H1 (cell line): ENCODE results near the gene SLC66A2. TPM values are rescaled to one million over a fixed set of nuclear protein-coding genes. Genes with fewer than 3 reads are reported as not detected.
"Not testable (repeated sequence)": the region's sequence is repeated elsewhere in the genome, so short reads cannot be mapped to it uniquely, and the experiment has no call there.

ENCODE experiments used
- CTCF ChIA-PET: fragments of 300-600 bp; sonication (Branson Sonifier 250); formaldehyde crosslinking; loops from one replicate; lab custom pipeline; 2021; ENCODE audit not compliant: partially characterized antibody; lab: Charles Lee
- POLR2A ChIA-PET: fragments of 300-600 bp; sonication (Branson Sonifier 250); formaldehyde crosslinking; loops from one replicate; lab custom pipeline; 2021; ENCODE audit warnings: inconsistent platforms; ENCODE audit not compliant: partially characterized antibody; lab: Charles Lee
- DNase-seq, 2 experiments: peaks; one replicate each; pipeline versions ENCODE4 v3.0.0 to v3.0.0-alpha.2; 2010 to 2022; ENCODE audit warnings: low spot score in 2 of 2, low read depth in 1 of 2, mixed read lengths in 1 of 2
- FAIRE-seq: peaks from 2 replicates; lab custom pipeline; 2011; peaks lifted over from hg19 to GRCh38; lab: Jason Lieb, UNC
- H2AFZ ChIP-seq: 2 replicates; pipeline ENCODE4 v1.8.1; 2012; ENCODE audit warnings: low read length, inconsistent platforms
- H2AK5ac ChIP-seq: 2 replicates; pipeline ENCODE4 v1.6.1; 2013; ENCODE audit warnings: low read depth, low read length
- H2BK120ac ChIP-seq: replicated peaks from 2 replicates; pipeline ENCODE3; 2013; ENCODE audit warnings: low read depth, low read length, inconsistent platforms
- H2BK12ac ChIP-seq: 2 replicates; pipeline ENCODE4 v1.6.1; 2013; ENCODE audit warnings: low read depth, low read length
- H2BK15ac ChIP-seq: 2 replicates; pipeline ENCODE4 v1.6.1; 2013; ENCODE audit warnings: low read length
- H2BK20ac ChIP-seq: 2 replicates; pipeline ENCODE4 v1.6.1; 2013; ENCODE audit warnings: low read length
- H2BK5ac ChIP-seq: 2 replicates; pipeline ENCODE4 v1.6.1; 2013; ENCODE audit warnings: low read depth, low read length
- H3K14ac ChIP-seq: 2 replicates; pipeline ENCODE4 v1.6.1; 2013; ENCODE audit warnings: inconsistent platforms; ENCODE audit not compliant: insufficient read length
- H3K18ac ChIP-seq: 2 replicates; pipeline ENCODE4 v1.6.1; 2013; ENCODE audit warnings: low read length; ENCODE audit errors: extremely low read depth
- H3K23ac ChIP-seq: 2 replicates; pipeline ENCODE4 v1.6.1; 2013; ENCODE audit warnings: inconsistent platforms; ENCODE audit not compliant: insufficient read length
- H3K23me2 ChIP-seq: 2 replicates; pipeline ENCODE4 v1.6.1; 2013; ENCODE audit warnings: low read depth, low read length
- H3K27ac ChIP-seq: 2 replicates; pipeline ENCODE4 v1.6.1; 2011; ENCODE audit warnings: low read depth, low read length, inconsistent platforms
- H3K27me3 ChIP-seq, 4 experiments: replicated peaks in 1 of 4; 1 replicate in 1 of 4; 2 replicates in 3 of 4; pipeline versions ENCODE4 v1.6.1 to v1.8.1; 2011 to 2013; ENCODE audit warnings: low read length in 3 of 4, mild to moderate bottlenecking in 3 of 4, inconsistent platforms in 2 of 4, mixed read lengths in 2 of 4, moderate library complexity in 1 of 4; ENCODE audit not compliant: control insufficient read depth in 3 of 4, insufficient read depth in 3 of 4; ENCODE audit errors: extremely low read depth in 1 of 4
- H3K36me3 ChIP-seq, 4 experiments: 2 replicates each; pipeline versions ENCODE4 v1.6.1 to v1.8.1; 2011 to 2013; ENCODE audit warnings: mild to moderate bottlenecking in 4 of 4, low read length in 3 of 4, moderate library complexity in 2 of 4, control low read depth in 1 of 4, inconsistent platforms in 1 of 4; ENCODE audit not compliant: insufficient read depth in 4 of 4, control insufficient read depth in 2 of 4
- H3K4ac ChIP-seq: replicated peaks from 2 replicates; pipeline ENCODE3; 2013; ENCODE audit warnings: low read length, low read depth, mixed read lengths, inconsistent platforms; ENCODE audit not compliant: insufficient read length
- H3K4me1 ChIP-seq, 4 experiments: replicated peaks in 1 of 4; 1 replicate in 1 of 4; 2 replicates in 3 of 4; pipeline versions ENCODE4 v1.6.1 to v1.8.1; 2011 to 2013; ENCODE audit warnings: low read length in 3 of 4, inconsistent platforms in 2 of 4, mixed read lengths in 1 of 4; ENCODE audit not compliant: insufficient read depth in 4 of 4, control insufficient read depth in 3 of 4
- H3K4me2 ChIP-seq, 2 experiments: 2 replicates each; pipeline versions ENCODE4 v1.6.1 to v1.8.1; 2011 to 2013; ENCODE audit warnings: low read depth in 2 of 2, low read length in 2 of 2, control low read depth in 1 of 2, inconsistent platforms in 1 of 2, mild to moderate bottlenecking in 1 of 2; ENCODE audit not compliant: insufficient read depth in 1 of 2
- H3K4me3 ChIP-seq, 4 experiments: fragments of 200-600, 300-600 bp in 1 of 4; sonication (generic), shearing (Covaris generic), sonication (Bioruptor Twin) in 1 of 4; 2 replicates each; pipeline versions ENCODE4 v1.5.1 to v1.8.1; 2011 to 2016; ENCODE audit warnings: low read length in 4 of 4, low read depth in 3 of 4, control low read depth in 2 of 4, inconsistent platforms in 2 of 4, mild to moderate bottlenecking in 2 of 4, mixed read lengths in 1 of 4, moderate library complexity in 1 of 4; ENCODE audit not compliant: insufficient read depth in 2 of 4; ENCODE audit errors: extremely low read depth in 1 of 4
- H3K56ac ChIP-seq: replicated peaks from 2 replicates; pipeline ENCODE3; 2013; ENCODE audit warnings: low read depth, mild to moderate bottlenecking, mixed read lengths, low read length, inconsistent platforms; ENCODE audit not compliant: insufficient read length
- H3K79me1 ChIP-seq: 2 replicates; pipeline ENCODE4 v1.6.1; 2013; ENCODE audit warnings: low read depth, low read length, control low read depth
- H3K79me2 ChIP-seq, 2 experiments: 2 replicates each; pipeline versions ENCODE4 v1.6.1 to v1.8.1; 2012 to 2013; ENCODE audit warnings: low read length in 2 of 2, mild to moderate bottlenecking in 2 of 2, inconsistent platforms in 1 of 2; ENCODE audit not compliant: insufficient read depth in 2 of 2, control insufficient read depth in 1 of 2
- H3K9ac ChIP-seq, 4 experiments: replicated peaks in 1 of 4; 1 replicate in 1 of 4; 2 replicates in 3 of 4; pipeline versions ENCODE4 v1.6.1 to v1.8.1; 2011 to 2013; ENCODE audit warnings: low read depth in 3 of 4, low read length in 3 of 4, control low read depth in 2 of 4, mild to moderate bottlenecking in 2 of 4, moderate library complexity in 2 of 4, inconsistent platforms in 1 of 4; ENCODE audit errors: extremely low read depth in 1 of 4
- H3K9me3 ChIP-seq, 2 experiments: 2 replicates each; pipeline versions ENCODE4 v1.6.1 to v1.8.1; 2012 to 2013; ENCODE audit warnings: mild to moderate bottlenecking in 2 of 2, moderate library complexity in 2 of 2, control low read depth in 1 of 2, inconsistent platforms in 1 of 2, low read depth in 1 of 2, low read length in 1 of 2, mixed read lengths in 1 of 2; ENCODE audit not compliant: insufficient read depth in 2 of 2
- H4K20me1 ChIP-seq, 2 experiments: replicated peaks in 1 of 2; 2 replicates each; pipeline versions ENCODE3 to v1.8.1; 2011 to 2013; ENCODE audit warnings: inconsistent platforms in 2 of 2, low read length in 2 of 2, mild to moderate bottlenecking in 1 of 2; ENCODE audit not compliant: insufficient read depth in 2 of 2, control insufficient read depth in 1 of 2
- H4K5ac ChIP-seq: 2 replicates; pipeline ENCODE4 v1.6.1; 2013; ENCODE audit warnings: low read length, low read depth, mixed read lengths, inconsistent platforms; ENCODE audit not compliant: insufficient read length
- H4K8ac ChIP-seq: 2 replicates; pipeline ENCODE4 v1.8.0; 2013; ENCODE audit warnings: mild to moderate bottlenecking, moderate library complexity, low read length, inconsistent platforms; ENCODE audit not compliant: insufficient read depth; ENCODE audit errors: extremely low read depth
- H4K91ac ChIP-seq: replicated peaks from 2 replicates; pipeline ENCODE3; 2013; ENCODE audit warnings: low read length, mixed read lengths, inconsistent platforms; ENCODE audit not compliant: insufficient read length
- WGBS, 2 experiments: shearing (Covaris generic) in 1 of 2; methylation state at CpG; one replicate each; pipeline versions ENCODE4 v1.1.6 to v1.1.7; 2013 to 2015; ENCODE audit warnings: low lambda C conversion rate in 2 of 2, mixed read lengths in 2 of 2, inconsistent platforms in 1 of 2, low coverage in 1 of 2, missing lambda C conversion rate in 1 of 2; ENCODE audit not compliant: insufficient replicate concordance in 2 of 2, insufficient coverage in 1 of 2, insufficient read length in 1 of 2; ENCODE audit errors: extremely low coverage in 1 of 2, missing lambda C conversion rate in 1 of 2; 5-methylcytosine and 5-hydroxymethylcytosine counted together
- polyA plus RNA-seq, 7 experiments: library from polyadenylated mRNA; depleted of rRNA in 3 of 7; stranded (reverse) in 5 of 7; unstranded in 2 of 7; fragments of >200 nt in 5 of 7; fragments of 200-250 nt in 2 of 7; gene quantifications; 1 replicate in 5 of 7; 2 replicates in 1 of 7; 4 replicates in 1 of 7; pipeline versions ENCODE4 v1.2.1 to v1.2.3, GENCODE V29; 2011 to 2013; ENCODE audit warnings: missing spikeins in 2 of 7, mixed read lengths in 2 of 7
- total RNA-seq: library from RNA; stranded (reverse); fragmentation: NEBNext Ultra II Directional; extraction: Animal tissue kit (Norgen Biotek cat#: 25700); gene quantifications from 2 replicates; pipeline ENCODE4 v1.2.1, GENCODE V29; 2021

The SLC66A2 gene
- total and polyA plus RNA-seq, 2 of the 8 experiments (the other 6 are each of a cell fraction or from before 2014, with no cell fraction given) = 15.0 to 18.9 TPM

DNA sequence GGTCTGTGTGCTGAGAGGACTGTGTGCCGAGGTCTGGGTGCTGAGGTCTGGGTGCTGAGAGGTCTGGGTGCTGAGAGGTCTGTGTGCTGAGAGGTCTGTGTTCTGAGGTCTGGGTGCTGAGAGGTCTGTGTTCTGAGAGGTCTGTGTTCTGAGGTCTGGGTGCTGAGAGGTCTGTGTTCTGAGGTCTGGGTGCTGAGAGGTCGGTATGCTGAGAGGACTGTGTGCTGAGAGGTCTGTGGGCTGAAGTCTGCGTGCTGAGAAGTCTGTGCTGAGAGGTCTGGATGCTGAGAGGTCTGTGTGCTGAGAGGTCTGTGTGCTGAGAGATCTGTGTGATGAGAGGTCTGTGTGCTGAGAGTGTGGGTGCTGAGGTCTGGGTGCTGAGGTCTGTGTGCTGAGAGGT, 85.5 kb downstream of the SLC66A2 start:
- H3K36me3 ChIP-seq, H3K23ac ChIP-seq, H2BK5ac ChIP-seq, H3K4me2 ChIP-seq, H4K91ac ChIP-seq, CTCF ChIA-PET, H3K4ac ChIP-seq, H2BK120ac ChIP-seq, H2BK12ac ChIP-seq, H3K56ac ChIP-seq, H4K8ac ChIP-seq, H3K14ac ChIP-seq, H3K79me2 ChIP-seq, H2BK15ac ChIP-seq, H4K5ac ChIP-seq, POLR2A ChIA-PET, H3K4me3 ChIP-seq, H3K79me1 ChIP-seq, H3K4me1 ChIP-seq, DNase-seq, H3K27me3 ChIP-seq, H2BK20ac ChIP-seq, H2AFZ ChIP-seq, H3K23me2 ChIP-seq, FAIRE-seq, H4K20me1 ChIP-seq, H2AK5ac ChIP-seq, H3K9me3 ChIP-seq, H3K18ac ChIP-seq, H3K27ac ChIP-seq, H3K9ac ChIP-seq: not testable (repeated sequence)
- WGBS, 2 experiments = 90% methylated on average over 3 of the region's 3 CpGs; no CpG with 5 or more reads in 1 of the 2 experiments

DNA sequence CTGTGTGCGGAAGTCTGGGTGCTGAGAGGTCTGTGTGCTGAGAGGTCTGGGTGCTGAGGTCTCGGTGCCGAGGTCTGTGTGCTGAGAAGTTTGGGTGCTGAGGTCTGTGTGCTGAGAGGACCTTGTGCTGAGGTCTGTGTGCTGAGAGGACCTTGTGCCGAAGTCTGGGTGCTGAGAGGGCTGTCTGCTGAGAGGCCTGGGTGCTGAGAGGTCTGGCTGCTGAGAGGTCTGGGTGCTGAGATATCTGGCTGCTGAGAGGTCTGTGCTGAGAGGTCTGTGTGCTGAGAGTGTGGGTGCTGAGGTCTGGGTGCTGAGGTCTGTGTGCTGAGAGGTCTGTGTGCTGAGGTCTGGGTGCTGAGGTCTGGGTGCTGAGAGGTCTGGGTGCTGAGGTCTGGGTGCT, 86.5 kb downstream of the SLC66A2 start:
- H3K79me1 ChIP-seq, FAIRE-seq, H2BK20ac ChIP-seq, H3K4me3 ChIP-seq, H3K79me2 ChIP-seq, H3K18ac ChIP-seq, DNase-seq, H3K23ac ChIP-seq, H2AK5ac ChIP-seq, H4K5ac ChIP-seq, H4K8ac ChIP-seq, H3K27ac ChIP-seq, H3K23me2 ChIP-seq, CTCF ChIA-PET, H2BK15ac ChIP-seq, H3K27me3 ChIP-seq, H3K56ac ChIP-seq, H3K4me2 ChIP-seq, H2AFZ ChIP-seq, H3K14ac ChIP-seq, H4K91ac ChIP-seq, H2BK120ac ChIP-seq, H3K36me3 ChIP-seq, H3K9me3 ChIP-seq, H4K20me1 ChIP-seq, H2BK5ac ChIP-seq, H3K4me1 ChIP-seq, H3K9ac ChIP-seq, H2BK12ac ChIP-seq, H3K4ac ChIP-seq: not testable (repeated sequence)
- POLR2A ChIA-PET = interaction anchor here (0.6 kb wide), 1 partner anchor 62 kb away, joined by 3 read pairs; no protein-coding TSS in a partner anchor
- WGBS, 2 experiments = 77% methylated on average over 4 of the region's 4 CpGs; no CpG with 5 or more reads in 1 of the 2 experiments
